HG03520 (cell line): ENCODE measurements around the gene RAB27A.
A peak's percentile ranks its signal among the peaks of the same experiment; 100 is the strongest.

Experiments
- ATAC-seq: cut with Tn5 transposase; IDR thresholded peaks from one replicate; pipeline ENCODE4 v1.9.1; 2021; ENCODE audit warnings: mild to moderate bottlenecking, moderate library complexity; ENCODE audit not compliant: unreplicated experiment

Gene RAB27A

GRCh38 chr15:55230051-55230670 lies 59.5 kb downstream of the RAB27A start:
- no peak for ATAC-seq

DNA sequence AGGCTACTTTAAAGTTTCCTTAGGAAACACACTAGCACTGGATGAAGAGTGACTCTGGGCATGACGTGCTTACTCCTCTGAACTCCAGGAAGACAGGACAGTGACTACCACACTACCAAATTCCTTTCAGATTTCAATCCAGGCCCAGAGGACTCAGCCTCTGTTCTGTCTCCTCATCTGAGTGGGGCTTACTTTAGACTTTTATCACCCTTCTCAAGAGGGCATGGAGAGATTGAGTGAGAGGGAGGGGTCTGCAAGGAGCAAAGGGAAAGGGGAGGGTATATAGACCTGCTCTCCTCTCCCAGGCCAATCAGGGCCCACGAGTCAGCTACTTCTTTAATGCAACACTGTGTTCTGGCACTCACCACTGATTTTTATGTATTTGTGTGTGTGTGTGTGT lies 63.5 kb downstream of the RAB27A start:
- no peak for ATAC-seq

DNA sequence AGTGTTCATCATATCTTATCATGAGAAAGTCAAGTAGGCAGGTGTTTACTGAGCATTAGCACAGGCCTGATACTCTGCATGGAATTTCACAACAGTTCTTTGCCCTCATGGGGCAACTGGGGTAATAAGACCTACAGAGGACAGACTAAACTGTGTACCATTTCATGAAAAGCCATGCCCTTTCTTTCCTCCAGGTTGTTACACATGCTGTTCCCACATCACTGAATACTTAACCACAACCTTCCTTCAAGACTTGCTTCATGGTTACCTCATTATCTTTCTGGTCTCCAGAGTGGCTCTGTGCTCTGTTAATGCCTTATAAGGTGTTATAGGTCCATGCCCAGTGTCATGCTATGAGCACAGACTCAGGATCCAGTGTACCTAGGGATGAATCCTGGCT lies 64.7 kb downstream of the RAB27A start:
- no peak for ATAC-seq

GRCh38 chr15:55222588-55222987 lies 67.0 kb downstream of the RAB27A start:
- peak; percentile 57 for ATAC-seq

- peak; percentile 46 for ATAC-seq
Observed at GRCh38 chr15:55221090-55222011, 68.3 kb downstream of the RAB27A start.

- no peak for ATAC-seq
Observed at GRCh38 chr15:55220606-55221005, 69.0 kb downstream of the RAB27A start.

DNA sequence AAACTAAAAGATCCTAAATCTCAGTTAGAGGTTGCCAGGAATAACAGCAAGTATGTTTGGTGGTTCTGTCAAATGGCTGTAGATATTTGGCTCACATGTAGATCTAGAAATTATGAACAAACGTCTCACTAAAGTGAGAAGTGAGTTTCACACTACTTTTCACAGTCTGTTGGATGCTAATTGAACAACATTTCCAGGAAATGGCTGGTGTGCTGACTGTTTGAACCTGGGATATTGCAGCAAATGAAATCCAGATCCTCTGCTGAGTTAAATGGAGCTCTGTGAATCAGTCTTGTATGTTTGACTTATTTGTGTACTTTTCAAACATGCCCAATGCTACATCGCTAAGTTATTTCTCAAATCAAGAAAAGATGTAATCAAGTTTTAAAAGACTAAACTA lies 71.6 kb downstream of the RAB27A start:
- ATAC-seq = no peak

DNA sequence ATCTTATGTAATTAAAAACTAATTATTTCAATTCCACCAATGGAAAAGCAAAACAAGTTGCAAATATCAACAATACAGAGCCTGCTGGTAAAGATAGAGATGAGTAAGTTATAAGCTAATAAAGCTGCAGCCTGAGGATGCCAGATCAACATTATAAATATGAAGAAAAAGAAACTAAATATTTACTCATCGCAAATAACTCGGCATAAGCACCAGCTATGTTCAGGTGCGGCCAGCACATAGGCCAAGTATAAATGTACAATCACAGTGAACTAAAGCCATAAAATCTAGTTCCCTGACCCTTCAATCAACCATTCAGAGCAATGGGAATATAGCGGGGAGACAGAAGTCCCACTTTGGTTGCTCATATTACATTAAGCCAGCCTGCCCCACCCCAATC lies 85.1 kb downstream of the RAB27A start:
- no peak for ATAC-seq

GRCh38 chr15:55202206-55202605 lies 87.4 kb downstream of the RAB27A start:
- ATAC-seq = no peak

DNA sequence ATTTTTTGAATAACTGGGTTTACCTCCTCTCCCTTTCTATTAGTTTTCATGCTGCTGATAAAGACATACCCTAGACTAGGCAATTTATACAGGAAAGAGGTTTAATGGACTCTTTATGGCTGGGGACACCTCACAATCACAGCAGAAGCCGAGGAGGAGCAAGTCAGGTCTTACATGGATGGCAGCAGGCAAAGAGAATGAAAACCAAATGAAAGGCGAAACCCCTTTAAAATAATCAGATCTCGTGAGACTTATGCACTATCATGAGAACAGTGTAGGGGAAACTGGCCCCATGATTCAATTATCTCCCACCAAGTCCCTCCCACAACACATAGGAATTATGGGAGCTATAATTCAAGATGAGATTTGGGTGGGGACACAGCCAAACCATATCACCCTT lies 90.9 kb downstream of the RAB27A start:
- no peak for ATAC-seq

DNA sequence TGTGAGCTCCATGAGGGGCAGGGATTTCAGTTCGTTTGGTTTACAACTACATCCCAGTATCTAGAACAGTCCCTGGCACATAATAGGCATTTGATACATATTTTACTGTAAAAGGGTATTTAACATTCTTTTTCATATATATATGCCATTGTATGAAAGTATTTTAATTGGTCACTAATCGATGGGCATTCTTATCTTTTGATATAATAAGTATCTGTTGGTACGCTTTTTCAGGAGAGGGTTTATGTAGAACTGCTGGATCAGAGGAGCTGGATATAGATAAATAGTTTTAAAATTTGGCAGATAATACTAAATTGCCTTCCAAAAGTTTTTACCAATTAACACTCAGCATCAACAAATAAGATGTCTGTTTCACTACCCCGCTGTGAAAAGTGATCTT lies 91.9 kb downstream of the RAB27A start:
- ATAC-seq = no peak

- ATAC-seq = peak; percentile 0
Observed at GRCh38 chr15:55197362-55197705, 92.3 kb downstream of the RAB27A start.

GRCh38 chr15:55196458-55197361 lies 92.9 kb downstream of the RAB27A start, which contains the start of gene RSL24D1:
Gene RSL24D1, minus strand, starts transcription at chr15:55196941. Its CDS starts 51 bp downstream, at chr15:55196890.
- ATAC-seq = peak; percentile 93

DNA sequence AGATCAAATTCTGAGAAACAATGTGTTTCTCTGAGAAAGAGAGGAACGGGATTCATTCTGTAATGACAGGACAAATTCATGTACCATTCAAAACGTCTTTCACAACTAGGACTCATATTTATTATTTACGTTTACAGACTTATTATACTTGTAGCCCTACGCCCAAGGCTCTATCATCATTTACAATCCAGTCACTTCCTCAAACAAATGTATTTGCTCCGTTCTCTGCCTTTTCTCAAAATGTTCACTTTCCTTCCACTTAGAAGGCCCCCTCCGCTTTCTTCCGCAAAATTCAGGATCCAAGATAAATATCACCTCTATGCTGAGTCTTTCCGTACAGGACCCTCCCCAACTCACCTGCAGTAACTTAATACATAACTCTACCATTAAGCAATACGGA lies 93.6 kb downstream of the RAB27A start:
- ATAC-seq = no peak

GRCh38 chr15:55194256-55194655 lies 95.4 kb downstream of the RAB27A start:
- ATAC-seq = no peak

- ATAC-seq = no peak
Observed at GRCh38 chr15:55186331-55186730, 103.3 kb downstream of the RAB27A start.

GRCh38 chr15:55183679-55184078 lies 105.9 kb downstream of the RAB27A start:
- no peak for ATAC-seq

GRCh38 chr15:55179141-55179540 lies 110.5 kb downstream of the RAB27A start:
- no peak for ATAC-seq

- no peak for ATAC-seq
Observed at GRCh38 chr15:55170361-55170760, 119.3 kb downstream of the RAB27A start.

DNA sequence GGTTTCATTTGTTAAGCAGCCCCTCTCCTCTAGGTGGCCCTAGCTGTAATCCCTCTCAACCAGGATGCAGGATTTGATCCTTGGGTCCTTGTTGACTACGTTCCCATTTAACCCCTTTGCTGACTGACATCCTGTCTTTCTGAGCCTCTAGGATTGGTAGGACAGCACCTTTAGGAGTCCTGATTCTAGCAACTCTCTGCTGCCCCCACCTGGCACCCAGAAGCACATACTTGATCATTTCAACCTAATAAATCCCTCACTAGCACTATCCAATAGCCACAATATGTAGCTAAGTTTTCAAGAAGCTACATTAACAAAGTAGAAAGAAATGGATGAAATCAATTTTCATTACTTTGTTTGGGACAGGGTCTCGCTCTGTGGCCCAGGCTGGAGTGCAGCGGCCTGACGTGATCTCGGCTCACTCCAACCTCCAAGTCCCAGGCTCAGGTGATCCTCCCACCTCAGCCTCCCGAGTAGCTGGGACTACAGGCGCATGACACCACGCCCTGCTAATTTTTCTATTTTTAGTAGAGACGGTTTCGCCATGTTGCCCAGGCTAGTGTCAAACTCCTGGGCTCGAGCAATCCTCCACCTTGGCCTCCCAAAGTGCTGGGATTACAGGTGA lies 121.2 kb downstream of the RAB27A start:
- peak; percentile 80 for ATAC-seq

DNA sequence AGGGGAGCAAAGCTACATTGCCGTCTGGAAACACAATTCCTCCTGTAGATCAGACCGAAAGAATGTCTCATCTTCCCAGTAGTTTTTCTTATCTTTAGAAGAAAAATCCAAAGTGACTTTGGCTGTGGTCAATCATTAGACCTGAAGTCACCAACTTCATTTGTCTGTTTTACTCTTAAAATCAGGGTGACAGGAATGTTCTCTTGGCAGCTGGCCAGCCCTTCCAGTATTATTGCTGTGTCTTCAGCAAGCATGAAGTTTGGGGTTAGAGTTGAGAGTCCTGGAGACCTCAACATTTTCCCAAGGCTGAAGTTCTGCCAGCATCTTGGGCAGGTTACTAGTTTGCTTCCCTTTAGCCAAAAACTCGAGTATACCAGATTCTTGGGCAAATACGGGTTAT lies 125.3 kb downstream of the RAB27A start:
- ATAC-seq = no peak
